A549 treated with Hydrocortisone at 1 μM for 4 hours (cell line): ENCODE measurements around the gene SNAPC4. TPM values are rescaled to one million over a fixed set of nuclear protein-coding genes. Genes with fewer than 3 reads are reported as not detected.

Experiments
- total RNA-seq: library from RNA; stranded (reverse); fragments of 200-300 nt; extraction: Qiagen RNA extraction; gene quantifications from 5 replicates; pipeline ENCODE4 v1.2.3, GENCODE V29; 2022

The SNAPC4 gene
- total RNA-seq, result 11.6 to 13.3 TPM (median 12.0 TPM) in 5 replicates

DNA sequence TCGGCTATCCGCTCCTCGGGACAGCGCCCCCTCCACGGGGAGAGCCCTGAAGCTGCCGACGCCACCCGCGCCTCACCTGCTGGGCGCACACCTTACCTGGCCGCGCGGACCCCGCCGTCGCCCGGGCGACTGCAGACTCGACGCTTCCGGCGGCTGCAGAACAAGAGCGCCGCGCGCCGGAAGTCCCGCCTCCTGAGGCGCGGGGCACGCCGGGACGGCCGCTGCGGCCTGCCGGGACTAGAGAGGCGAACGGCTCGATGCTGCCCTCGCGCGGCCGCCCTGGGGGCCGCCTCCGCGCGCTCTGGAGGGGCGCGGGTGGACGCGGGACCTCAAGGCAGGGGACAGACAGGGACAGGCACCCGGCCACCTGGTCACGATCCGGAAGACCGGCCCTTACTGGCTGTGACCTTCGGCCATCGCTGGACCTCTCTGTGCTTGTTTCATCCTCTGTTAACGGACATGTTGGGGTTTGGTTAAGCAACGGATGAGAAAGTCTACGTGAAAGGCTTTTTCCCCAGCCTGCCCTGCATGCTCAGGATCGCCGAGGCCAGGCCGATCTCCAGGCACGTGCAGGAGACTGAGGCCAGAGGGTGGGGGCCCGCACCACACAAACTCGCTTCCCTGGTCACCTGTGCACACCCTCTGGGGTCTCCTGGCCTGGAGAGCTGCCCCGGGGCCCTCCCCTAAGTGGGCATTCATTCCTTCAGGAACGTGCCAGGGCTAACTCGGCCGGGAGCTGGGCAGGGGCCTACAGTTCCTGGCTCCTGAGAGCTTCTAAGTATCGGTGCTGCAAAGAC, at the start of gene SNAPC4:
TSS of gene SNAPC4 (minus strand) at position 133 of the 797 bp plus-strand sequence. CDS start 1,742 bp downstream, outside the sequence.

DNA sequence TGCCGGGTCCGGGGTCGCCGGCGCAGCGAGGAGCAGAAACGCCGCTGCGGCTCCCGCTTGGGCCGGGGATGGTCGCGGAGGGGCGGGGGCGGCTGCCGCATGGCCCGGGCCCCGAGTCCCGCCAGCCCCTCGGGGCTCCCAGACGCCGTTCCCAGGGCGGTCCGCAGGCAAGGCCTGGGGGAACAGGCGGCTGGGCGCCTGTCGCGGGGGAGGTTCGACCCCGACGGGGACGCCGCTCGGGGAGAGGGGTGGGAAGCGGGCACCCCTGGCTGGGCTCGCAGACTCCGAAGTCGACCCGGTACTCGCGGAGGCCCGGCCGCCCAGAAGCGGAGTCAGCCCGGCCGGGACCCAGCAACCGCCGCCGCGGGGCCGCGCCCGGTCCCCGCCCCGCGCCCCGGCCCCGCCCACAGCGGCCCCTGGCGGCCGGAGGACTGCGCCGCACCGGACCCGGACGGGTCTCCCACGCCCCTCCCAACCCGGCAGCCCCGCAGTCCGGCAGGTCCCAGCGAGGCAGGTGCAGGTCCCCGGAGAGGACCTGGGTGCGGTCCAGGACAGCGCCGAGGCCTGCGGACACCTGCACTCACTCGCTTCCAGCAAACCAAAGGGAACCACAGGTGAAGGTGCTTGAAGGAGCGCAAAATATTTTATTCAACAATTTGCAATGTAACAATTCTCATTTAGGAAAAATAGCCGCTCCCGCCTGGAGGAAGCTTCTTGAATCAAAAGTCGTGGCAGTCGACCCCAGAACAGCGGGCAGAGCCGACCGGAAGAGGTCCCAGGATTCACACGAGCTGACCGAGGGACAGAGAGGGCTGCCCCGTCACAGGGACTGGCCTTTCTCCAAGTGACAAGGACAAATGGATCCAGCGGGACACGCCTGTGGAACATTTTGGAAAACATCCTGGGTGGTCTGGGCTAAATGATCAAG, 39.8 kb upstream of the SNAPC4 start, which contains the start of gene INPP5E:
TSS of gene INPP5E (minus strand) at position 365 of the 928 bp plus-strand sequence. CDS start 426 bp downstream, outside the sequence.

DNA sequence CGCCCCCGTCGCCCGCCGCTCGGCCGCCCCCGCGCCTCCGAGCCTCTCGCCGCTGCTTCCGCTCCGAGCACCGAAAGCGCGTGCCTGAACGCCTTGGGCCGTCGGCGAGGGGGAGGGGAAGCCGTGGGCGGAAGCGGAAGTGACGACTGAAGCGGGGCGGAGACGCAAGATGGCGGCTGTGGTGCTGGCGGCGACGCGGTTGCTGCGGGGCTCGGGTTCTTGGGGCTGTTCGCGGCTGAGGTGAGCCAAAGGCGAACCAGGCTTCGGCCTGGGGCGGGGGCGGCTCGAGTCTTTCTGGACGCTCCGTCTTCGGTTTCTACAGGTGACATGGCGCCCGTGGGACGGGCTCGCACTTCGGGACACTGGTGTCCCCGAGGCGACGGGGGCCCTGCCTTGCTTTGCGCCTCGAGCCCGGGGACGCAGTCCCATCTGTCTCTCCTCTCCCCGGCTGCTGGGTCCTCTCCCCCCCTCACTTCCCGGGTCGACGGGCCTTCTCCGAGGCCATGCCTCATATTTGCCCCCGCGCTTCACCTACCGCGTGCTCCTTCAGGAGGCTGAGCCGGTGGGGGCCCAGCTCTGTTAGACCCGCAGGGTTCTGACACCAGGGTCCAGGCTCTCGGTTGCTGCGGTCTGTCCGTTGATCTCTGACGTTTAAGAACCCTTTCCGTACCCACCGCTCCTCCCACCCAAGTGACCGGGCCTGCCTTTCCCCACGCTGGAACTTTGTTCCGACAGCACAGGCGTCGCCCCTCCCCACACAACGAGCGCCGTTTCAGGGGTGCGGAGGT, 10.7 kb upstream of the SNAPC4 start, which contains the start of the genes ENTR1 and PMPCA:
TSS of gene ENTR1 (minus strand) at position 115 of the 788 bp plus-strand sequence. CDS start 217 bp downstream, outside the sequence.
TSS of gene PMPCA (plus strand) at position 159 of the 788 bp plus-strand sequence. CDS start at position 170, 11 bp downstream.

GRCh38 chr9:136373300-136374182, 26.4 kb downstream of the SNAPC4 start, which contains the start of gene CARD9:
Gene CARD9 (minus strand): TSS chr9:136373669. CDS start chr9:136372078, 1,591 bp downstream.

GRCh38 chr9:136363106-136363948, 36.6 kb downstream of the SNAPC4 start, which contains the start of gene DNLZ:
Gene DNLZ (minus strand): TSS chr9:136363744. CDS start chr9:136363714, 30 bp downstream.

Other genes starting within 250 kb of the SNAPC4 start
- 0.03 to 0.16 TPM (median 0.10 TPM) in 4 of 5 replicates, not detected in the other for gene LHX3, start 195.0 kb downstream of the SNAPC4 start, total RNA-seq
- 25.4 to 28.6 TPM (median 27.0 TPM) in 5 replicates for gene QSOX2, start 154.4 kb downstream of the SNAPC4 start, total RNA-seq
- 0.02 to 0.03 TPM in 2 of 5 replicates, not detected in the others for gene CCDC187, start 96.1 kb downstream of the SNAPC4 start, total RNA-seq
- 10.3 to 14.9 TPM (median 13.5 TPM) in 5 replicates for gene GPSM1, start 72.6 kb downstream of the SNAPC4 start, total RNA-seq
- 18.3 to 40.2 TPM (median 36.0 TPM) in 5 replicates for gene DNLZ, start 36.4 kb downstream of the SNAPC4 start, total RNA-seq
- gene CARD9, start 26.5 kb downstream of the SNAPC4 start, total RNA-seq, result 0.81 to 1.7 TPM (median 0.97 TPM) in 5 replicates
- gene ENTR1, start 10.4 kb upstream of the SNAPC4 start, total RNA-seq, result 62.3 to 72.1 TPM (median 70.1 TPM) in 5 replicates
- gene PMPCA, start 10.5 kb upstream of the SNAPC4 start, total RNA-seq, result 80.0 to 132 TPM (median 81.1 TPM) in 5 replicates
- 14.1 to 21.2 TPM (median 19.7 TPM) in 5 replicates for gene INPP5E, start 39.7 kb upstream of the SNAPC4 start, total RNA-seq
- gene SEC16A, start 82.9 kb upstream of the SNAPC4 start, total RNA-seq, result 54.8 to 61.7 TPM (median 59.6 TPM) in 5 replicates
- gene NOTCH1, start 145.9 kb upstream of the SNAPC4 start, total RNA-seq, result 9.3 to 12.0 TPM (median 11.1 TPM) in 5 replicates